ENCODE data around the gene GAB4. TPM values are rescaled to one million over a fixed set of nuclear protein-coding genes. Genes with fewer than 3 reads are reported as not detected.

GAB4 gene
- total RNA-seq, 4 donors from 2014 or later: 0.14 TPM; not detected in 3

DNA sequence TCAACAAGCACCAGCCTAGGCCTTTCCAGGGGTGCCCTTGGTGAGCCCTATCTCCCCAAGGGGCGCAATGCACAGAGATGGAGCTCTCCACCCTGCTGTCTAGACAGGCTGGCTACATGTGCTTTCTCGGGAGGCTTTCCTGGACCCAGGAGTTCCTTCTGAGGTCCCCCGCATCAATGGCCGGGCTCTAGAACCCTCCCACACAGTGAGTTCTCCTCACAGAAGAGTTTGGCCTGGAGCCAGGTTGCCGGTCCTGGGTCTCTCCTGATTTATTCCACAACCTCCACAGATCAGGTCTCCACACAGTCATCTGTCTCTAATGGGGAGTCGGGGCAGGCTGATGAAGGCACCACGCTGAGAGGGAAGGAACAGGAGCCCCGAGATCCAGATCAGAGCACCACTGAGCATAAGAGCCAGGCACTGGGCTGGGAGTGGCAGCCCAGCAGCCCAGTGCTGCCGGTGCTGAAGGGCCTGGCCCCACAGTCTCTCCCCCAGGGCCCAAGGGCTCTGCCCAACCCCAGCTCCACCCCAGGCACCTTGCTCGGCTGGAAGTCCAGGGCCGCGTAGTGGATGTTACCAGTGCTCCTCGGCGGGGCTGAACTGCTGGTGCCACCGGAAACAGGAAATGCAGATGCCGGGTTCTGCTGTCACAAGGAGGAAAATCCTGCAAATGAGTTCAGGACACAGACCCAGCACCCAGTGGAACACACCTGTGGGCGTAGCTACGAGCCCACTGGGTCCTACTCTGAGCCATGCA, 44.7 kb downstream of the GAB4 start:
- DNase-seq: no peak
- Histone ChIP-seq H3K27me3 (no peaks in the 10 kb centered on the region), H3K4me3 (no peak overlapping the region), H3K36me3 (no peaks in the 10 kb centered on the region), H3K4me1 (no peaks in the 10 kb centered on the region), H3K27ac (no peak overlapping the region), H3K9me3 (no peaks in the 10 kb centered on the region)
- intact Hi-C loops (cut with DNase I; ENCODE audit: low total_unique reads): no loop called here
- TF ChIP-seq, protein P1, sequence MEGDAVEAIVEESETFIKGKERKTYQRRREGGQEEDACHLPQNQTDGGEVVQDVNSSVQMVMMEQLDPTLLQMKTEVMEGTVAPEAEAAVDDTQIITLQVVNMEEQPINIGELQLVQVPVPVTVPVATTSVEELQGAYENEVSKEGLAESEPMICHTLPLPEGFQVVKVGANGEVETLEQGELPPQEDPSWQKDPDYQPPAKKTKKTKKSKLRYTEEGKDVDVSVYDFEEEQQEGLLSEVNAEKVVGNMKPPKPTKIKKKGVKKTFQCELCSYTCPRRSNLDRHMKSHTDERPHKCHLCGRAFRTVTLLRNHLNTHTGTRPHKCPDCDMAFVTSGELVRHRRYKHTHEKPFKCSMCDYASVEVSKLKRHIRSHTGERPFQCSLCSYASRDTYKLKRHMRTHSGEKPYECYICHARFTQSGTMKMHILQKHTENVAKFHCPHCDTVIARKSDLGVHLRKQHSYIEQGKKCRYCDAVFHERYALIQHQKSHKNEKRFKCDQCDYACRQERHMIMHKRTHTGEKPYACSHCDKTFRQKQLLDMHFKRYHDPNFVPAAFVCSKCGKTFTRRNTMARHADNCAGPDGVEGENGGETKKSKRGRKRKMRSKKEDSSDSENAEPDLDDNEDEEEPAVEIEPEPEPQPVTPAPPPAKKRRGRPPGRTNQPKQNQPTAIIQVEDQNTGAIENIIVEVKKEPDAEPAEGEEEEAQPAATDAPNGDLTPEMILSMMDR (IDR thresholded peaks at IDR 0.05): no peak
- no peak for TF ChIP-seq POLR2A (IDR thresholded peaks at IDR 0.05)

DNA sequence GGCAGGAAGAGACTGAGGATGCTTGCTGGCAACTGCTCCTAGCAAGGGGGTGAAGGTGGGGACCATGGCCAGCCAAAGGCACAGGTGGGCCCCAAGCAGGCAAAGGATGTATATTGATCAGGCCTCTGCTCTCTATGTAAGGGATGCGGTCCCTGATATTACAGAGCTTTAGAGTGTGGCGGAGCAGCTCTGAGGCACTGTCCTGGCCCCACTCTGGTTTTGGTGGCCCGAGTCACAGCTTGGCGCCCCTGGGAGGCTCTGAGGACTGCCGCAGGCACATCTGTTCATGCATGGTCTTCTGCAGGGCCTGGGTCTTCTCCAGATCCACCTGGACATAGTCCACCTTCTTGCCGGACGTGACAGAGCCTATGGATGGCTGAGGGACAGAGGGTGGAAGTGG, 45.5 kb downstream of the GAB4 start:
- DNase-seq: no peak
- Histone ChIP-seq H3K27ac (no peak overlapping the region), H3K36me3 (no peaks in the 10 kb centered on the region), H3K27me3 (no peaks in the 10 kb centered on the region), H3K9me3 (no peaks in the 10 kb centered on the region), H3K4me3 (no peak overlapping the region), H3K4me1 (no peaks in the 10 kb centered on the region)
- TF ChIP-seq, protein P1 (IDR thresholded peaks at IDR 0.05): no peak
- no peak for TF ChIP-seq POLR2A (IDR thresholded peaks at IDR 0.05)
- intact Hi-C loops (cut with DNase I; ENCODE audit: low total_unique reads): no loop called here

DNA sequence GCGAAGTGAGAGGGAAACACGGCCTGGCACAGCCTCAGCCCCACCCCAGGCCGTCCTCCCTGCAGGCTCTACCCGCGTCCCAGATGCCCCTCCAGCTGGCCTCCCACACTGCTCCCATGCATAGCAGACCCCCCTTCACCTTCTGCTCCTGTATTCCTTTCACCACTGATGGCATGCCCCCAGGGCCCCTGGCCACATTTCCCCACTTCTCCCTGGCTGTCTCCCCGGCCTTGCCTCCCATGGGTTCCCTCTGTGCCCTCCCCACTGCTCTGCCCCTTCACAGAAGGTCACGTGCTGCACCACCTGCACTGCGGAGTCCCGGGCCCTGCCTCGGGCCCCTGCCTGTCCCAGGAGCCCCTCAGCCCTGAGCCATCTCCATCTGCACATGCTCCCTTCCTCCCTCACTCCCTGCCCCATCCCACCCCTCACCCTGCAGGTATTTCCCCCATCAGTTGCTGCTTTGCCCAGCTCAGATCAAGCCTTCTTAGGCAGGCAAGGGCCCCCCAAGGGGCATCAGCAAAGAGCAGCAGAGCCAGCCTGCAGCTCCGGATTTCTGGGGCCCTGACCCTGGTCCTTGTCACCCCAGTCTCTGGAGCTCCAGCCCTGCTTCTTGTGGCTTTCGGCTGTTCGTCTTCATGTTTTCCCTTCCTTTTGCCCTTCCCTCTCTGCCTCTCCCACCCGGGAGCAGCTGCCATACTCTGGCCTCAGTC, 46.4 kb downstream of the GAB4 start:
- no peaks in the 10 kb centered on the region for H3K36me3 ChIP-seq
- intact Hi-C loops (cut with DNase I; ENCODE audit: low total_unique reads): no loop called here
- no peak for DNase-seq

DNA sequence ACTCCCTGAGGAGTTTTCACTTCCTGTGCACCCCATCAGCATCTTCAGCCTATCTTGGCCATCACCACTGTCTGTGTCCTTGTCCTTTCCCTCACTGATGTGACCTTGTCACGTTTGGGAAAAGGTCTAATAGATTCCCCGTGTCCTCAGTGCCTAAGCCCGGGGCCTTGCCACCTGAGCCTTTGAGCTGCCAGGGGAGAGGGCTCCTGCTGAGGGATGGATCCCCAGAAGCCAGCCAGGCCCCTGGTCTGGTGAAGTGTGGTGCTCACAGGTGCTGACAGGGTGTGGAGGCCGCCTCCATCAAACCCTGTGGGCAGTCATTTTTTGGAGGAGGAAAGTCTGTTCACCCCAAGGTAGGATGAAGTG, 47.2 kb downstream of the GAB4 start:
- TF ChIP-seq, protein P1 (IDR thresholded peaks at IDR 0.05): no peak
- no peak for TF ChIP-seq POLR2A (IDR thresholded peaks at IDR 0.05)
- Histone ChIP-seq H3K27me3 (no peaks in the 10 kb centered on the region), H3K4me3 (no peak overlapping the region), H3K27ac (no peak overlapping the region), H3K9me3 (no peaks in the 10 kb centered on the region), H3K36me3 (no peaks in the 10 kb centered on the region), H3K4me1 (no peaks in the 10 kb centered on the region)
- no peak for DNase-seq
- intact Hi-C loops (cut with DNase I; ENCODE audit: low total_unique reads): no loop called here

More for the DNA sequence above, 46.4 kb downstream of the GAB4 start:
- H3K27ac ChIP-seq: no peak overlapping the region
- H3K9me3 ChIP-seq: no peaks in the 10 kb centered on the region
- no peaks in the 10 kb centered on the region for H3K4me1 ChIP-seq
- TF ChIP-seq POLR2A (IDR thresholded peaks at IDR 0.05): no peak
- TF ChIP-seq, protein P1 (IDR thresholded peaks at IDR 0.05): no peak
- H3K27me3 ChIP-seq: no peaks in the 10 kb centered on the region
- H3K4me3 ChIP-seq: no peak overlapping the region

DNA sequence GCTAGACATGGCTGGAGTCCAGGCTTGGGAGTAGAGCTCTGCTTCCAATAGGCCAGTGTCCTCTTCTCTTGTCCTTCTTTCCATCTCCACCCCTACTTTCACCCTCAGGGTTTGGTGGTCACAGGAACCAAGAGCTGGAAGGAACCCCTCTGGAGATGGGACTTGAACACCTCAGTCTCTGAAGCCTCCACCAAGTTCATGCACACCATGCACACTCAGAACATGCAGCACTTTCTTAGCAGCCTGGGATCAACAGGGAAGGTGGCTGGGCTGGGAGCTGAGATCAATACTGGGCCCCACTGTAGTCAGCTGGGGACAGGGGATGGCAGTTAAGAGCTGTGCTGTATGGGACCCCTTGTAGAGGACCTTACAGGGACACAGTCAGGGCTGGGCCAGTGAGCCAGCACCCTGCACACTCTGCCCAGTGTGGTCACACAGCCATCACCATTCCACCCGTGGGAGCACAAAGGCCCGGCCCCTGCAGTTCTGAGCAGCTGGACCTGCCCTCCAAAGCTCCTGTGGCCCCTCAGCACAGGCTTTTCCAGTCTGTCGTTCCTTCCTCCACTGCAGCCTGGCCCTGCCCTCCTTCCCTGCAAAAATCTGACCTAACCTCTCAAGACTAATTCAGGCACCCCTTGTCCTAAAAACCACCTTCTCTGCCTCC, 47.7 kb downstream of the GAB4 start:
- intact Hi-C loops (cut with DNase I; ENCODE audit: low total_unique reads): no loop called here

More for the DNA sequence above, 47.7 kb downstream of the GAB4 start:
- no peak overlapping the region for H3K27ac ChIP-seq
- no peak for DNase-seq
- H3K4me1 ChIP-seq: no peaks in the 10 kb centered on the region
- no peak overlapping the region for H3K4me3 ChIP-seq
- no peaks in the 10 kb centered on the region for H3K36me3 ChIP-seq
- H3K27me3 ChIP-seq: no peaks in the 10 kb centered on the region
- H3K9me3 ChIP-seq: no peaks in the 10 kb centered on the region
- TF ChIP-seq POLR2A (IDR thresholded peaks at IDR 0.05): no peak
- TF ChIP-seq, protein P1 (IDR thresholded peaks at IDR 0.05): no peak

Data from uterus (tissue), 4 donors.